GM23248 (cell line): ENCODE results near the gene GXYLT2. TPM values are rescaled to one million over a fixed set of nuclear protein-coding genes. Genes with fewer than 3 reads are reported as not detected.

Experiments used
- DNase-seq: peaks from one replicate; pipeline ENCODE4 v3.0.0-alpha.2; 2015
- H2AFZ ChIP-seq: fragments of 200-600 bp; sonication (generic); 2 replicates; pipeline ENCODE4 v1.6.1; 2016; ENCODE audit warnings: antibody characterized with exemption
- H3F3A ChIP-seq: fragments of 200-600 bp; sonication (generic); 2 replicates; pipeline ENCODE4 v1.6.1; 2016; ENCODE audit warnings: mild to moderate bottlenecking, antibody characterized with exemption, mixed run types; ENCODE audit not compliant: insufficient read depth
- H3K27ac ChIP-seq: fragments of 200-600 bp; sonication (generic); 2 replicates; pipeline ENCODE4 v1.5.1; 2016; ENCODE audit warnings: mild to moderate bottlenecking
- H3K27me3 ChIP-seq: fragments of 200-600 bp; sonication (generic); replicated peaks from 2 replicates; pipeline ENCODE4 v1.6.1; 2016; ENCODE audit warnings: mild to moderate bottlenecking; ENCODE audit not compliant: insufficient read depth
- H3K36me3 ChIP-seq: fragments of 200-600 bp; sonication (generic); 2 replicates; pipeline ENCODE4 v1.6.1; 2016; ENCODE audit warnings: low read depth, mild to moderate bottlenecking
- H3K4me1 ChIP-seq: fragments of 200-600 bp; sonication (generic); 2 replicates; pipeline ENCODE4 v1.6.1; 2016; ENCODE audit warnings: mild to moderate bottlenecking; ENCODE audit not compliant: insufficient read depth
- H3K4me2 ChIP-seq: fragments of 200-600 bp; sonication (generic); one replicate; pipeline ENCODE4 v1.6.1; 2016; ENCODE audit warnings: mild to moderate bottlenecking; ENCODE audit not compliant: unreplicated experiment
- H3K4me3 ChIP-seq: fragments of 200-600 bp; sonication (generic); 2 replicates; pipeline ENCODE4 v1.5.1; 2016; ENCODE audit warnings: mild to moderate bottlenecking
- H3K79me2 ChIP-seq: fragments of 200-600 bp; sonication (generic); 2 replicates; pipeline ENCODE4 v1.6.1; 2016; ENCODE audit warnings: mild to moderate bottlenecking; ENCODE audit not compliant: insufficient read depth
- H3K9ac ChIP-seq: fragments of 200-600 bp; sonication (generic); 2 replicates; pipeline ENCODE4 v1.6.1; 2016; ENCODE audit warnings: mild to moderate bottlenecking
- H3K9me2 ChIP-seq: fragments of 200-600 bp; sonication (generic); 2 replicates; pipeline ENCODE4 v1.6.1; 2016; ENCODE audit warnings: mixed run types, mild to moderate bottlenecking, moderate library complexity; ENCODE audit not compliant: insufficient read depth
- H3K9me3 ChIP-seq: fragments of 200-600 bp; sonication (generic); one replicate; pipeline ENCODE4 v1.6.1; 2017; ENCODE audit warnings: low read depth
- H4K20me1 ChIP-seq: fragments of 200-600 bp; sonication (generic); 2 replicates; pipeline ENCODE4 v1.6.0; 2016; ENCODE audit not compliant: insufficient read depth
- EZH2 ChIP-seq: fragments of 200-600 bp; sonication (generic); IDR thresholded peaks from 2 replicates; pipeline ENCODE4 v1.6.1; 2018; ENCODE audit warnings: antibody characterized with exemption, mild to moderate bottlenecking; ENCODE audit not compliant: insufficient read depth, poor library complexity, severe bottlenecking
- EZH2phosphoT487 ChIP-seq: fragments of 200-600 bp; sonication (generic); IDR thresholded peaks from 2 replicates; pipeline ENCODE4 v1.6.1; 2018; ENCODE audit warnings: antibody characterized with exemption, moderate library complexity, mild to moderate bottlenecking, low read depth; ENCODE audit not compliant: insufficient read depth
- WGBS, 2 experiments: methylation state at CpG; one replicate each; pipeline ENCODE4 v1.1.6; 2015 to 2017; ENCODE audit warnings: low lambda C conversion rate in 2 of 2, low coverage in 1 of 2; ENCODE audit errors: missing lambda C conversion rate in 2 of 2; 5-methylcytosine and 5-hydroxymethylcytosine counted together
- in situ Hi-C: fragments of 300-500 bp; cut with MboI; formaldehyde crosslinking; loops from 2 replicates; pipeline ENCODE4 v1.15.0; 2020
- polyA plus RNA-seq: library from polyadenylated mRNA; unstranded; fragments of >200 nt; fragmentation: Nextera tagmentation; extraction: Ambion mirVana; gene quantifications from 2 replicates; pipeline ENCODE4 v1.2.1, GENCODE V29; 2016
- total RNA-seq: library from RNA; depleted of rRNA; stranded (reverse); fragments of >200 nt; shearing (Covaris generic); gene quantifications from 2 replicates; pipeline ENCODE4 v1.2.3, GENCODE V29; 2014

Gene GXYLT2
- total and polyA plus RNA-seq, 2 experiments from 2014 or later = 1.2 to 13.2 TPM

DNA sequence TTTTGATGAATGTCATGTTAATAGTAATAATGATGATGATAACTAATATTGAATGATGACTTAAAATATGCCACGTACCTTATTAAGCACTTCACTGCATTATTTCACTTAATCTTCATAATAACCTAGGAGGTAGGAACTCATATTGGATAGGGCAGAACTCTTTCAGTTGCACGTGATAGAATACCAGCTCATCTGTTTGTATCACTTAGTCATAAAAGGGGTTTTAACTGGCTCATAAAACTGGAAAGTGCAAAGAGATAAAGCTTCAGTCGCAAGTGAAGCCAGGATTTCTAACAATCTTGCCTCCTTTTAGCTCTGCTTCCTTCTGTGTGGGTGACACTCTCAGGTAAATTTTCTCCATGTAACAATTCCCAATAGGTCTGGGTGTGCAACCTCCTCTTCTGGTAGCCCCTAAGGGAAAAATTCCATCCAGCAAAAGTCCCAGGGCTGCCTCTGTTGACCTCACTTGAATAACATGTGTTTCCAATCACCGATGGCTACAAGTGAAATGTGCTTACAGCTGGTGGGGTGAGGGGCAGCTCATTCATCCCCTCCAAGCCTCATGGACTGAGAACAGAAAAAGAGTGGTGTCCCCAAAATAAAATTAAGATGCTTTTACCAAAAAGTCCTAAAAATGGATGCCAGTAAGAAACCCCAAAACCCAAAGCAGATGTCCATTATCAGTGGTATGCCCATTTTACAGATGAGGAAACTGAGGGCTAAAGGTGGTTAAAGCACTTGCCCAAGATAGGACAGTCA, 9.3 kb downstream of the GXYLT2 start:
- in situ Hi-C loops = no loop called here
- no peaks in the 10 kb centered on the region for H4K20me1 ChIP-seq
- no peak for TF ChIP-seq EZH2phosphoT487
- no peak for TF ChIP-seq EZH2
- no peak overlapping the region for H3K9ac ChIP-seq
- H3K79me2 ChIP-seq = 0 out of 2 replicates have a peak, but pooled peaks cover 5% of the 10 kb centered on the region
- no peak overlapping the region for H2AFZ ChIP-seq
- peak overlapping the region; percentile 2 for H3K4me2 ChIP-seq
- H3K9me2 ChIP-seq = no peaks in the 10 kb centered on the region
- no peaks in the 10 kb centered on the region for H3K27me3 ChIP-seq
- WGBS, 2 experiments = 50 to 51% methylated on average over 4 of the region's 4 CpGs
- H3K4me1 ChIP-seq = peaks cover 23% of the 10 kb centered on the region
- no peaks in the 10 kb centered on the region for H3K9me3 ChIP-seq
- no peaks in the 10 kb centered on the region for H3K36me3 ChIP-seq
- H3F3A ChIP-seq = peaks cover 20% of the 10 kb centered on the region
- H3K4me3 ChIP-seq = no peak overlapping the region
- H3K27ac ChIP-seq = no peak overlapping the region
- peak; percentile 62 for DNase-seq

GRCh38 chr3:72897758-72898007, 9.8 kb downstream of the GXYLT2 start:
- no peak for TF ChIP-seq EZH2
- TF ChIP-seq EZH2phosphoT487 = no peak
- H3K9ac ChIP-seq = no peak overlapping the region
- H3K9me3 ChIP-seq = no peaks in the 10 kb centered on the region
- H3K36me3 ChIP-seq = no peaks in the 10 kb centered on the region
- H2AFZ ChIP-seq = no peak overlapping the region
- H3K27me3 ChIP-seq = no peaks in the 10 kb centered on the region
- no peaks in the 10 kb centered on the region for H4K20me1 ChIP-seq
- no peak for DNase-seq
- 0 out of 2 replicates have a peak, but pooled peaks cover 5% of the 10 kb centered on the region for H3K79me2 ChIP-seq
- H3K27ac ChIP-seq = no peak overlapping the region
- in situ Hi-C loops = no loop called here
- peaks cover 23% of the 10 kb centered on the region for H3K4me1 ChIP-seq
- H3K4me3 ChIP-seq = no peak overlapping the region
- peaks cover 14% of the 10 kb centered on the region for H3F3A ChIP-seq
- no peaks in the 10 kb centered on the region for H3K9me2 ChIP-seq
- no peak overlapping the region for H3K4me2 ChIP-seq

- H3K4me3 ChIP-seq = no peak overlapping the region
- no peak for TF ChIP-seq EZH2phosphoT487
- TF ChIP-seq EZH2 = no peak
- WGBS, 2 experiments = 80 to 87% methylated on average over 6 of the region's 6 CpGs
- no peaks in the 10 kb centered on the region for H3K36me3 ChIP-seq
- H3K4me1 ChIP-seq = peaks cover 23% of the 10 kb centered on the region
- no peaks in the 10 kb centered on the region for H3K9me2 ChIP-seq
- no peak overlapping the region for H3K4me2 ChIP-seq
- no peaks in the 10 kb centered on the region for H3K9me3 ChIP-seq
- 0 out of 2 replicates have a peak, but pooled peaks cover 5% of the 10 kb centered on the region for H3K79me2 ChIP-seq
- H3K27ac ChIP-seq = no peak overlapping the region
- no peaks in the 10 kb centered on the region for H3F3A ChIP-seq
- H3K27me3 ChIP-seq = no peaks in the 10 kb centered on the region
- H4K20me1 ChIP-seq = no peaks in the 10 kb centered on the region
- in situ Hi-C loops = no loop called here
- H3K9ac ChIP-seq = no peak overlapping the region
- H2AFZ ChIP-seq = no peak overlapping the region
- DNase-seq = no peak
Observed at GRCh38 chr3:72899349-72899765, 11.5 kb downstream of the GXYLT2 start.

- Histone ChIP-seq H3K9me2 (no peaks in the 10 kb centered on the region), H3K4me2 (no peak overlapping the region), H3K9ac (no peak overlapping the region), H4K20me1 (no peaks in the 10 kb centered on the region), H3K79me2 (0 out of 2 replicates have a peak, but pooled peaks cover 4% of the 10 kb centered on the region), H3K27me3 (no peaks in the 10 kb centered on the region), H3F3A (no peaks in the 10 kb centered on the region), H2AFZ (no peak overlapping the region), H3K4me3 (no peak overlapping the region), H3K27ac (no peak overlapping the region), H3K9me3 (no peaks in the 10 kb centered on the region), H3K4me1 (peaks cover 23% of the 10 kb centered on the region), H3K36me3 (no peaks in the 10 kb centered on the region)
- no peak for DNase-seq
- no peak for TF ChIP-seq EZH2phosphoT487
- in situ Hi-C loops = no loop called here
- 83 to 90% methylated on average over 7 of the region's 7 CpGs for WGBS, 2 experiments
Observed at GRCh38 chr3:72900048-72900447, 12.2 kb downstream of the GXYLT2 start.

- in situ Hi-C loops = no loop called here
- no peak overlapping the region for H3K9ac ChIP-seq
- H3K4me2 ChIP-seq = no peak overlapping the region
- peaks cover 7% of the 10 kb centered on the region; the same call in 1 of the 2 replicates for H3F3A ChIP-seq
- no peaks in the 10 kb centered on the region for H3K27me3 ChIP-seq
- H3K9me2 ChIP-seq = no peaks in the 10 kb centered on the region
- no peaks in the 10 kb centered on the region for H3K79me2 ChIP-seq
- no peaks in the 10 kb centered on the region for H3K9me3 ChIP-seq
- WGBS, 2 experiments = 95 to 98% methylated on average over 2 of the region's 2 CpGs
- no peak for DNase-seq
- H4K20me1 ChIP-seq = no peaks in the 10 kb centered on the region
- H3K27ac ChIP-seq = no peak overlapping the region
- TF ChIP-seq EZH2 = no peak
- no peak for TF ChIP-seq EZH2phosphoT487
- H2AFZ ChIP-seq = no peak overlapping the region
- H3K4me1 ChIP-seq = peaks cover 27% of the 10 kb centered on the region
- H3K36me3 ChIP-seq = no peaks in the 10 kb centered on the region
- H3K4me3 ChIP-seq = no peak overlapping the region
Observed at GRCh38 chr3:72901840-72902239, 14.0 kb downstream of the GXYLT2 start.
